Measurements from ENCODE around the gene DOCK4. TPM values are rescaled to one million over a fixed set of nuclear protein-coding genes. Genes with fewer than 3 reads are reported as not detected.

DOCK4 gene
- total RNA-seq, 1 donor from 2014 or later, result 60.3 TPM

DNA sequence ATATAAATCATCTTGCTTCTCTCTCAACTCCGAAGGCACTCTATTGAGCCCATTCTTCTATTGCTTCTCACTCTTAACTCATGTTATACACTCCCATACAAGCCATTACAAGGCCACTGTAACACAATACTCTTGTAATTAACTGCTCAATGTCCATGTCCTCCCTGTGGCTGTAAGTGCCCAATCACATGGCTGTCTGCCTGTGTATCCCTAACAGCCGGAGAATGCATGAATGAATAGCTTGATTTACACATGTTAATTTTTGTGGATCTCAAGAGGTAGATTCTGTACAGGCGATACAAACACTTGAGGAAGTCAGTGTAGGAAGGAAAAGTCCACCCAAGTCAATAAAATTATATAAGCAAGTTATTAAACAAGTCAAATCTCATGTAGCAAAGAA lies 215.6 kb downstream of the DOCK4 start:
- H3K27me3 Mint-ChIP-seq (ENCODE audit: unreplicated experiment), result no peaks in the 10 kb centered on the region
- no peak for DNase-seq
- no peaks in the 10 kb centered on the region for H3K36me3 Mint-ChIP-seq (ENCODE audit: unreplicated experiment)
- no peaks in the 10 kb centered on the region for H3K9me3 Mint-ChIP-seq (ENCODE audit: unreplicated experiment)
- no peak overlapping the region for H3K27ac Mint-ChIP-seq (ENCODE audit: unreplicated experiment)
- TF ChIP-seq, protein P1, sequence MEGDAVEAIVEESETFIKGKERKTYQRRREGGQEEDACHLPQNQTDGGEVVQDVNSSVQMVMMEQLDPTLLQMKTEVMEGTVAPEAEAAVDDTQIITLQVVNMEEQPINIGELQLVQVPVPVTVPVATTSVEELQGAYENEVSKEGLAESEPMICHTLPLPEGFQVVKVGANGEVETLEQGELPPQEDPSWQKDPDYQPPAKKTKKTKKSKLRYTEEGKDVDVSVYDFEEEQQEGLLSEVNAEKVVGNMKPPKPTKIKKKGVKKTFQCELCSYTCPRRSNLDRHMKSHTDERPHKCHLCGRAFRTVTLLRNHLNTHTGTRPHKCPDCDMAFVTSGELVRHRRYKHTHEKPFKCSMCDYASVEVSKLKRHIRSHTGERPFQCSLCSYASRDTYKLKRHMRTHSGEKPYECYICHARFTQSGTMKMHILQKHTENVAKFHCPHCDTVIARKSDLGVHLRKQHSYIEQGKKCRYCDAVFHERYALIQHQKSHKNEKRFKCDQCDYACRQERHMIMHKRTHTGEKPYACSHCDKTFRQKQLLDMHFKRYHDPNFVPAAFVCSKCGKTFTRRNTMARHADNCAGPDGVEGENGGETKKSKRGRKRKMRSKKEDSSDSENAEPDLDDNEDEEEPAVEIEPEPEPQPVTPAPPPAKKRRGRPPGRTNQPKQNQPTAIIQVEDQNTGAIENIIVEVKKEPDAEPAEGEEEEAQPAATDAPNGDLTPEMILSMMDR (IDR thresholded peaks at IDR 0.05; ENCODE audit: partially characterized antibody, unreplicated experiment), result no peak
- no peak overlapping the region for H3K4me3 Mint-ChIP-seq (ENCODE audit: unreplicated experiment)
- H3K4me1 Mint-ChIP-seq (ENCODE audit: low read depth, unreplicated experiment), result peaks cover 4% of the 10 kb centered on the region

DNA sequence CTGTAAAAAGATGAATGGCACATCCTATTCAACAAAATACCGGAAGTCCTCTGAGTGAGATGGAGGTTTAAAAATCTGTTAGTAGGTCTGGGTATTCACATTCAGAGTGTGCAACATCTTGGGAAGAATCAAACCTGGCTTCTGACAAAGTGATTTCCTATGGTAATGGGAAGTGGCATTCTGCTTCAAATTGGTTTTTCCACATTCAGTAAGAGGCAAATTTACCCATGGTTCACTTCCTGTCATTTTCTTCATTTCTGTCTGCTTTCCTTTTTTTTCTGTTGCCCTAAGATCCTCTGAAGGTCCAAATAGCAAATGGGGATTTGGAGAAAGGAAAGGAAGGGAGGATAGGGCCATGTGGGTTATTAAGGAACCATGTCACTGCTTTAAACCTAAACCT lies 218.3 kb downstream of the DOCK4 start:
- Mint-ChIP-seq H3K36me3 (ENCODE audit: unreplicated experiment) (peaks cover 10% of the 10 kb centered on the region), H3K4me3 (ENCODE audit: unreplicated experiment) (no peak overlapping the region), H3K9me3 (ENCODE audit: unreplicated experiment) (no peaks in the 10 kb centered on the region), H3K27me3 (ENCODE audit: unreplicated experiment) (no peaks in the 10 kb centered on the region), H3K27ac (ENCODE audit: unreplicated experiment) (no peak overlapping the region), H3K4me1 (ENCODE audit: low read depth, unreplicated experiment) (peaks cover 4% of the 10 kb centered on the region)
- TF ChIP-seq, protein P1 (IDR thresholded peaks at IDR 0.05; ENCODE audit: partially characterized antibody, unreplicated experiment), result no peak
- no peak for DNase-seq

DNA sequence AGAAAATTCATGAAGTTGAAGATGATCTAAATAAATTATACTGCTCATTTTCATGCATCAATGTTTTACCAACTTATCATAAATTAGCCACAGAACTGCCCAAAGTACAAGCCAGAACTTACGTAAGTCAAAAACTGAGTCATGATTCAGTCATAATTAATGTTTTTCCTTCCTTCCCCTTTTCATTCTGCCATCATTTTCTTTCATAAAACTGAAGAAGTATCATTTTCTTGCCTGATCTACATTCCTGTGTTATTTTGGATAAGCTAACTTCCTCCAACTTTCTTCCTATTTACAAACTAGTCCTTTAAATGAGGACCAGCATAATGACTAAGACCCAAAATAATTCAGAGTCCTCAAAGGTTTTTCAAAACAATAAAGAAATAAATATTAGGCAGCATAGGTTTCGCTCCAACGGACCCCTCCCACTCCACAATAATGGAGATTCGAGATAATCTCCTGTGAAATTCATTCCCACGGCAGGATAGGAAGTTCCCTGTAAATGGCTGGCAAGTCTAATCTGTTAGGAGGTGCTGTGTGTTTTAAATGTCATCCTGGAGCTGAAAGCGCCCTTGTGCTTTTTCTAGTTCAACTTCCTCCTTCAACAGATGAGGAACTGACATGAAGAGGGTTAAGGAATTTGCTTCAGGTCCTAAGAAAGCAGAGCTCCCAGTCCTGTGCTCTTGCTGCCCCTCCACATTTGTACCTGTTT lies 218.9 kb downstream of the DOCK4 start:
- TF ChIP-seq, protein P1 (IDR thresholded peaks at IDR 0.05; ENCODE audit: partially characterized antibody, unreplicated experiment), result no peak
- peaks cover 4% of the 10 kb centered on the region for H3K4me1 Mint-ChIP-seq (ENCODE audit: low read depth, unreplicated experiment)
- no peaks in the 10 kb centered on the region for H3K9me3 Mint-ChIP-seq (ENCODE audit: unreplicated experiment)
- H3K27ac Mint-ChIP-seq (ENCODE audit: unreplicated experiment), result no peak overlapping the region
- peaks cover 10% of the 10 kb centered on the region for H3K36me3 Mint-ChIP-seq (ENCODE audit: unreplicated experiment)
- H3K27me3 Mint-ChIP-seq (ENCODE audit: unreplicated experiment), result no peaks in the 10 kb centered on the region
- DNase-seq, result no peak
- H3K4me3 Mint-ChIP-seq (ENCODE audit: unreplicated experiment), result no peak overlapping the region

DNA sequence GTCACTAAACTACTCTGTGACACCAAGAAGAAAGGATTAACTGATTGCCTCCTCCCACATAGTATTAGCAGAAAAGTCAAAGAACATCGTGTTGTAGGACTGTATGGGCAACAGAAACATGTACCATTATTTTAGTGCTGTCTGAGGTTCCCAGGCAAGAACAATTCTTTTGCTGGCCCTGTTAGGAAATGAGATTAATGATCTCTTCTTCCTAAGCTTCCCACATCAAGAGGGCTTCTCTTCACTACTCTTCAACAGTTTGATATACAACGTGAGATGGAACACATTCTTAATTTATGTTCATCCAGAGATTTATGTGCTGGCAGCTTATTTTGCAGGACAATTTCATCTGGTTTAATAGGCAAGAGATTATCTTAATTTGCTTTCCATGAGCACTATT lies 219.6 kb downstream of the DOCK4 start:
- peaks cover 10% of the 10 kb centered on the region for H3K36me3 Mint-ChIP-seq (ENCODE audit: unreplicated experiment)
- DNase-seq, result no peak
- H3K9me3 Mint-ChIP-seq (ENCODE audit: unreplicated experiment), result no peaks in the 10 kb centered on the region
- no peaks in the 10 kb centered on the region for H3K27me3 Mint-ChIP-seq (ENCODE audit: unreplicated experiment)
- TF ChIP-seq, protein P1 (IDR thresholded peaks at IDR 0.05; ENCODE audit: partially characterized antibody, unreplicated experiment), result no peak
- peaks cover 4% of the 10 kb centered on the region for H3K4me1 Mint-ChIP-seq (ENCODE audit: low read depth, unreplicated experiment)
- H3K4me3 Mint-ChIP-seq (ENCODE audit: unreplicated experiment), result no peak overlapping the region
- H3K27ac Mint-ChIP-seq (ENCODE audit: unreplicated experiment), result no peak overlapping the region

DNA sequence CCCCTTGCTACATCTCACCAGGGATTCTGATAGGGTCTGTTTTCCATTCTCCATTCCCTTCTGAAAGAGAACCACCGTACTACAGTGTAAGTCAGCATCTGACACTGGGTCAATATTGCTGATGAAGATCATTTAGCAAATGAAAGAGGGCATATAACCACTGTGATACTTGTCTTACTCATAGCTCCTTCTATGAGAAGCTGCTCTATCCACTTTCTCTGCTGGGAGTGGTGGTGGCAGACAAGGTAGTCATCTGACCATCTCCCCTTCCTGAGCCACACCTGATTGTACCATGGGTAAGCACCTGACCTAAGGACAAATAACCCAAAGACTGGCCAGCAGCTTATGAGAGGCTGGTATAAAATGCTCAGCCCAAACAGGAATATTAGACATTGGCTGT lies 220.4 kb downstream of the DOCK4 start:
- no peak overlapping the region for H3K4me3 Mint-ChIP-seq (ENCODE audit: unreplicated experiment)
- peaks cover 3% of the 10 kb centered on the region for H3K4me1 Mint-ChIP-seq (ENCODE audit: low read depth, unreplicated experiment)
- no peak for DNase-seq
- peaks cover 10% of the 10 kb centered on the region for H3K36me3 Mint-ChIP-seq (ENCODE audit: unreplicated experiment)
- H3K9me3 Mint-ChIP-seq (ENCODE audit: unreplicated experiment), result no peaks in the 10 kb centered on the region
- TF ChIP-seq, protein P1 (IDR thresholded peaks at IDR 0.05; ENCODE audit: partially characterized antibody, unreplicated experiment), result no peak
- H3K27me3 Mint-ChIP-seq (ENCODE audit: unreplicated experiment), result no peaks in the 10 kb centered on the region
- H3K27ac Mint-ChIP-seq (ENCODE audit: unreplicated experiment), result no peak overlapping the region
